HG03565 (cell line): ENCODE measurements around the gene PITPNC1.
"Not testable (repeated sequence)": the region's sequence is repeated elsewhere in the genome, so short reads cannot be mapped to it uniquely, and the experiment has no call there.

Experiments
- ATAC-seq: cut with Tn5 transposase; IDR thresholded peaks from one replicate; pipeline ENCODE4 v1.9.1; 2021; ENCODE audit warnings: mild to moderate bottlenecking, moderate library complexity; ENCODE audit not compliant: unreplicated experiment

PITPNC1 gene

DNA sequence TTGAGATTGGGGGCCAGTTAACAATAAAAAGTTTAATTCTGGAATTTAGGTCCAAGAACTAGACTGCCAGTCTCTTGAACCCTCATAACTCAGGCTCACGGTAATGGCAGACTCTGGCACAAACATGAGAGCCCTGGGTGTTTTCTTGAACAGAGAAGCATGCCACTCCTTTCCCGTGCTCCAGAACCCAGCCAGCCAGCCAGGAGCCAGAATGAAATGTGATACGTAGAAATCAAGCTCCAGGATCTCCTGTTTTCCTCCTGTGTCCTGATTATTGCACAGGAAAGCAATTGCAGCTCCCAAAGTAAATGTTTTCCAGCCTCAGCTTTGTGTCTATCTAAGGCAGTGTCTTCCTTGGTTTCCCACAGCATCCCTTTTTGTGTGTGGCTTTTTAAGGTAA, 294.4 kb downstream of the PITPNC1 start:
- ATAC-seq, result no peak

- no peak for ATAC-seq
Observed at GRCh38 chr17:67672592-67673335, 295.7 kb downstream of the PITPNC1 start.

- no peak for ATAC-seq
Observed at GRCh38 chr17:67675481-67675880, 298.4 kb downstream of the PITPNC1 start.

DNA sequence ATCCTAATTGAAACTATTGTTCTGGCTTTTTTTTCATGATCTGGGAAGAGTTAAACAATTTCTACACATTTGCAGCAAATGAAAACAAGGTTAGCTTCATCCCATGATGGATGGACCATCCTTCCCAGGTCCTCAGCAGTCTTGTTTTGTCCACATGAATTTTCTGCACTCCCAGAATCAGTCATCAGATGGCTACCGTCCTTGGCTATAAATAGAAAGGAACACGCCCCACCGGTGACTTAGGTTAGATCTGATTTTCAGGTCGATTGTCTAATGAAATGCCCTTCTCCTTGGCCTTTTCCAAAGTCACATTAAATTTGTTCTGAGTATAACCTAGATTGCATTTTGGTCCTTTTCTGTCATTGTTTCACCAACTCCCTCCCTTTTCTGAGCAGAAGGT, 299.2 kb downstream of the PITPNC1 start:
- ATAC-seq, result no peak

- no peak for ATAC-seq
Observed at GRCh38 chr17:67678414-67678813, 301.3 kb downstream of the PITPNC1 start.

GRCh38 chr17:67679225-67679624, 302.1 kb downstream of the PITPNC1 start:
- no peak for ATAC-seq

- ATAC-seq, result no peak
Observed at GRCh38 chr17:67679721-67680120, 302.6 kb downstream of the PITPNC1 start.

DNA sequence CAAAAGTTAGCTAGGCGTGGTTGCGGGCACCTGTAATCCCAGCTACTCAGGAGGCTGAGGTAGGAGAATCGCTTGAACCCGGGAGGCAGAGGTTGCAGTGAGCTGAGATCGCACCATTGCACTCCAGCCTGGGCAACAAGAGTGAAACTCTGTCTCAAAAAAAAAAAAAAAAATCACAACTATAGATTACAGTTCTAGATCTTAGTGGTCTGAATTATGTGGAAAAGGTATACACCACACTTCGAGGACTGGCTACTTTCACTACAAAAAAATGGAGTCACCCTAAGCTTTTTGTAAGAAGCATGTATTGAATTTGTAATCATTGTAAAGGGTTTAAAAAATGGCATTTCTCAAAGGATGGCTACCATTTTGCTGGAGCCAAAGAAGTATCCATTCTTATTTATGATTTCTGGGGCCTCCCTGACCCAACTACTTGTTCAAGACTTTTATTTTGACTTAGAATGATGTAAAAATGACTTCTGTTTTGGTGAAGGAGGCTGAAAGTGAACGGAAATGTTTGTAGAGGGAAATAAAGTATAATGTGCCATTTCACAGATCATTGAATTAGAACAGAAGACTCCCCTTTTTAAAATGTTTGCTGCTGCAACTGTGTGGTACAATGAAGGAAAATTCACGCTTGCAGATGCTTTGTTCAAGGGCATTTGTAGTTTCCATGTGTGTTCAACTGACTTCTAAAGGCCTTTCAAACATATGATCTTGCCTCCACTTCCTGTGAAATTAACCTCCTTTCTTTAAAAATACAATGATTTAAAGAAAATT, 303.6 kb downstream of the PITPNC1 start:
- no peak for ATAC-seq

GRCh38 chr17:67682196-67682595, 305.1 kb downstream of the PITPNC1 start:
- ATAC-seq, result no peak

GRCh38 chr17:67685351-67685750, 308.3 kb downstream of the PITPNC1 start:
- ATAC-seq, result no peak

DNA sequence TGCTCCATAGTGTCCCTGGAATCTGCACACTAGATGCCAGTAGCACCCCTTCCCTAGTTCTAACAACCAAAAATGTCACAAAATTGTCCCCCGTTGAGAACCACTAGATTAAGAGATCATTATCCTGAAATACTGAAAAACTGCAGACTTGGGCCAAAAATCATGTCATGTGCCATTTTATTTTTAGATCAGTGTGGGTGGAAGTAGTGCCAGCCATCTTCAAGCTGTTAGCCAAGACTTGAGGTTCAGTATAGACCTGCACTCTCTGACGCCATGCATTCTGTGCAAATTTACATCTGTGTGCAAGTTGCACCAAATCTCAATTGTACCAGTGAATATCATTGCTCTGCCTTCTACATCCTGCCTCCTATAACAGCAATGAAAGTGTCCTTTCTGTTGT, 309.2 kb downstream of the PITPNC1 start:
- no peak for ATAC-seq

- ATAC-seq, result no peak
Observed at GRCh38 chr17:67687511-67687910, 310.4 kb downstream of the PITPNC1 start.

GRCh38 chr17:67689534-67690177, 312.6 kb downstream of the PITPNC1 start:
- no peak for ATAC-seq

DNA sequence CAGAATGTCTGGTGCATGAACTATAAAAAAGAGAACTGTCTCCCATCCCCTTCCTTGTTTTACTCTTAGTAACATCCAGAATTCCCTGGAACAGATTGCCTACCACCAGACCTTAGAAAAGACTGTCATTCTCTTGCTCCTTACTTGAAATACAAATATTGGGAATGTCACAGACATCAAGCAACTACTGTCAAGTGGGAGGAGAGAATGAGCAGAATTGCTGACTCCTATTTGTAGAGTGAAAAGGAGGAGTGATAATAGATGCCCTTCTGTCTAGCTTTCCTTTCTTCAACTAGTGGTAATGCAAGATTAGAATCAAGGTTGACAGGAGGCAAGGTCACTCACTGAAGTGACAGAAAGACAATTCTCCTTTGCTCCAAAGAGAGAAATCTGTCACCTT, 316.7 kb downstream of the PITPNC1 start:
- ATAC-seq, result no peak

DNA sequence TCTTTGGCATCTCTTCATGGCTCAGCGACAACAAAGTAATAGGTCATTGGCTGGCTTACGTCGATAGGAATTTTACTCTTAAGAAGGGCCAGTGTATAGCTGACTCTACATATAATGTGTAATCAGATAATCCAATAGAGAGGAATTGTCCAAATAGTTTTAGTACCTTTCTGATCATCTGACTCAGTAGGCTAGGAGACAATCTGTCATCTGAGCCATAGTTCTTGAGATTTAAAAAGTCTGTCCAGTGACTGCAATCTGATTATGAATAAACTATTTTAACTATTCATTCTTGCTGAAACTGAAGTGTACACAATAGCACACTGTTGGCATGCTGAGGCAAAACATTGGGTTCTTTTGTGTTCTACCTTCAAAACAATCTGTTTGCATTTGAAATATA, 319.3 kb downstream of the PITPNC1 start:
- no peak for ATAC-seq

DNA sequence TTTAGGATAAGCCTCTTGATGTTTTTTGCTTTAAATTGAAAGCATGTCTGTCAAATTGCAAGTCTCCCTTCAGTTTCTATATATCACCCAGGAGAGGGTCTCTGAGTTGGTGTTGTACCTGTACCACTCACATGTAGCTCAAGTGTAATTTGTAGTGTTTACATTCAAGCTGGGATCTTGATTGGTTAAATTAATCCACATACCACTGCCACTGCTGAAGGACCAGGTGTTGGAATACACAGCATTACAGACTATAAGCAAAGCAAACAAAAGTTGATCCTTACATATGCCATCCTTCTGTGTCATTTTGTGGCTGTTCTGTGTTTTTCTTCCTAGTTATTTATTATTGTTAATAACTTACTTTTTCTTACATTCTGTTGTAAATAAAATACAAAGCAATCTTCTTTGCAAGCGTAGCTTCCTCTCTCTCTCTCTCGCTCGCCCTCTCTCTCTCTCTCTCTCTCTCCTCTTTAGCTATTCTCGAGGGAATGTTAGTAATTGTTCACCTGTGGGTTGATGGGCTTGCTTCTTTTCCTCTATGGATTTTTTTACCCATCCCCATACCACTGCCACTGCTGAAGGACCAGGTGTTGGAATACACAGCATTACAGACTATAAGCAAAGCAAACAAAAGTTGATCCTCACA, 319.9 kb downstream of the PITPNC1 start:
- ATAC-seq, result no peak

- ATAC-seq, result no peak
Observed at GRCh38 chr17:67700037-67700724, 323.1 kb downstream of the PITPNC1 start.

DNA sequence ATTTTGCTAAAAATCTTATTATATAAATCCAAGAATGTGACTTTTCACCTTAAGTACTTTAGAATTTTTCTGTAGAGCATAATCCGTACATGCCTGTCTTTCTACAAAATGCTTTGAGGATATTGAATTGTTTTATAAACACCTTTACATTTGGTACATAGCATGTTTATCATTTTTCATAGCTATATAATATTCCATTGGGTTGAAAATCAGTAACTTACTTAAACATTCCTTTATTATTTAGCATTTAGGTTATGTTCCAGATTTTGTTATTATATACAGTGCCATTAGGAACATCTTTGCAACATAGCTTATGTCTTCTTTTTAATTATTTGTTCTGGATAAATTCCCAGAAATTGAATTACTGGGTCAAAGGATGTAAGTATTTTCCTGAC, 323.6 kb downstream of the PITPNC1 start:
- ATAC-seq, result no peak

- not testable (repeated sequence) for ATAC-seq
Observed at GRCh38 chr17:67702861-67703260, 325.8 kb downstream of the PITPNC1 start.

DNA sequence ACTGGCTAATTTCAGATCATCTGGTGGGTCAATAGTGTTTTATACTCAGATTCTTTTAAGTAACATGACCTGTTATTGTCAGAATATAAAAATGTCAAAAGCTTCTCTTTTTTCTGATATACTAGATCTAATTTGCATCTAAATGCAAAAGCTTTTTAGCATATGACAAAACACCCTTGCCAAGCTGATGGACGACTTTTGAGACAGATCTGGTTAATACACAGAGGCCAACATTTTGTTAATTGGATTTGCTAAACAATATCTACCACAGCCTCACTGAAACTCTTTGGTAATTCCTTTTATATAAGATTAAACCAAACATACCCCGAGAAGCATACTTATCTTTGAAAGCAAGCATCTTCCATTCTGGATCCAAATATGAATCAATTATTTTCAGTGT, 330.4 kb downstream of the PITPNC1 start:
- no peak for ATAC-seq

GRCh38 chr17:67708378-67708777, 331.3 kb downstream of the PITPNC1 start:
- ATAC-seq, result no peak
